ENCODE results near the gene VANGL1. TPM values are rescaled to one million over a fixed set of nuclear protein-coding genes. Genes with fewer than 3 reads are reported as not detected.

VANGL1 gene
- total and polyA plus RNA-seq, 2 of the 8 experiments (the other 6 are each of a cell fraction or from before 2014, with no cell fraction given): 9.4 to 13.4 TPM

DNA sequence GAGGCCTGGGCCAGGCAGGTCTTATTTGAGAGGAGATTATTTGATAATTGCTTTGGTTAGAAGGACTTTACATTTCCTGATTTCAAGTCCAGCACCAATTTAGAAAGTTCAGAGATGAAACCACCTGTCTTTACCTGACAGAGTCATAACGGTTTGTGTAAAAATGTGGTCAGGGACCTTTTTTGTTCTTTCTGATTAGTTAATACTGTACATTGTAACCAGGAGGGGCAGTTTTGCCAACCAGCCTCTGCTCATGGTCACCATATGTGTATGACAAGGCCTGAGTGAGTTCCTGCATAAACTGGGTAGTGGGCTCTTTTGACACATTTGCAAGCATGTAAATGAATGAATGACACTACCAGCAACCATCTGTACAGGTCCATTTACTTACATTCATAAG, 55.8 kb downstream of the VANGL1 start (continued):
- TF ChIP-seq JUND (IDR thresholded peaks at IDR 0.05; ENCODE audit: low read length): no peak
- TF ChIP-seq TBP (IDR thresholded peaks at IDR 0.05; ENCODE audit: low read depth, low read length): no peak
- TF ChIP-seq SUZ12 (IDR thresholded peaks at IDR 0.05; ENCODE audit: low read length): no peak
- TF ChIP-seq YY1 (IDR thresholded peaks at IDR 0.05; ENCODE audit: low read depth, low read length): no peak
- no peak for TF ChIP-seq RBBP5 (IDR thresholded peaks at IDR 0.05; ENCODE audit: borderline replicate concordance, low read depth, low read length)
- TF ChIP-seq SAP30 (IDR thresholded peaks at IDR 0.05; ENCODE audit: insufficient read depth, insufficient replicate concordance, low read length): no peak

Data from H1 (cell line).